GF-D8 (cell line): ENCODE measurements around the gene YTHDF2.

Experiments used
- DNase-seq: peaks from one replicate; lab custom pipeline; 2025; lab: John Stamatoyannopoulos, UW

The YTHDF2 gene

GRCh38 chr1:28801461-28801860 is 64.7 kb downstream of the YTHDF2 start:
- no peak for DNase-seq

DNA sequence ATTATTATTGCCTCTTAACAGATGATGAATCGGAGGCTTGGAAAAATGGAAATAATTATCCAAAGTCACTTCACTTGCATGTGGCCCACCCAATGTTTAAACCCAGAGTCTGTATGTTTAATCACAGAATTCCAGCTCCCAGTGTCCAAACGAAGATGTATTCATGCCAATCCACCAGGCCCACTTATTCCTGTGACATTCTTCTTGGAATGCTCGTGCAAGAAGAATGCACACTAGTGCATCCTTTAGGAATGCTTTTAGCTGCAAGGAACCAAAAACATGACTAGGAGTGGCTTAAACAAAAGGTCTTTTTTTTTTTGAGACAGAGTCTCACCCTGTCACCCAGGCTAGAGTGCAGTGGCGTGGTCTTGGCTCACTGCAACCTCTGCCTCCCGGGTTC is 66.3 kb downstream of the YTHDF2 start:
- DNase-seq = no peak

GRCh38 chr1:28803662-28804061 is 66.9 kb downstream of the YTHDF2 start:
- no peak for DNase-seq

- no peak for DNase-seq
Observed at GRCh38 chr1:28804071-28804470, 67.3 kb downstream of the YTHDF2 start.

GRCh38 chr1:28807046-28807445 is 70.3 kb downstream of the YTHDF2 start:
- DNase-seq = no peak

DNA sequence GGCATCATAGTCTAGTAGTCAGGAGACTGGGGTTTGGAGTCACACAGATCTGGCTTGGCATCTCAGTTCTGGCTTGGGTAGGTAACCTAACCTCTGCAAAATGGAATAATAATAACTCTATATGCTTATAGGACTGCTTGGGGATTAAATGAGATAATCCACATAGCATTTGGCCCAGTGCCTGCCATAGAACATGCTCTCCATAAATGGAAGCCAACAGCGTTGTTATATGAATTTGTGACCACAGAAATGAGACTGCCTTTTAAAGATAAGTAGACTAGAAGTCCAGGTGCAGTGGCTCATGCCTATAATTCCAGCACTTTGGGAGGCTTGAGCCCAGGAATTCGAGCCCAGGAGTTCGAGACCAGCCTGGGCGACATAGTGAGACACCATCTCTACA is 71.2 kb downstream of the YTHDF2 start:
- no peak for DNase-seq

DNA sequence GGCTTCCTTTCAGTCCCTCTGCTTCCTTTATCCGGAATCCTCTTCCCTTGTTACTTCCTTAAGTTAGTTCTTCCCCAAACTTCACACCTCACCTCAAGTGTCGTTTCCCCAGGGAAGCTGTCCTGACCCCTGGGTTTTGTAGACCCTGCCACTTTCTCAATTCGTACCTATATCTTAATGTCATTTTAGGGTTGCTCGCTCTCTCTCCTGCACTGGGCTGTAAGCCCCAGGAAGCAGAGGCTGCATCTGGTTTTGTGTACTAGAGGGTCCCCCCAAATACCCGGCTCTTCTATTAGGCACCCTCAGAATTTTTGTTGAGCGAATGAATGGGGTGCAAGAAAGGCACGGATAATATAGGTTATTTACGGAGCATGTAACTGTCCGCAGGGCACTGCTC is 74.6 kb downstream of the YTHDF2 start:
- DNase-seq = no peak

- DNase-seq = no peak
Observed at GRCh38 chr1:28811766-28812668, 75.3 kb downstream of the YTHDF2 start, which contains the start of gene OPRD1. TSS of gene OPRD1 (plus strand) at chr1:28812170. CDS start at chr1:28812384, 214 bp downstream.

DNA sequence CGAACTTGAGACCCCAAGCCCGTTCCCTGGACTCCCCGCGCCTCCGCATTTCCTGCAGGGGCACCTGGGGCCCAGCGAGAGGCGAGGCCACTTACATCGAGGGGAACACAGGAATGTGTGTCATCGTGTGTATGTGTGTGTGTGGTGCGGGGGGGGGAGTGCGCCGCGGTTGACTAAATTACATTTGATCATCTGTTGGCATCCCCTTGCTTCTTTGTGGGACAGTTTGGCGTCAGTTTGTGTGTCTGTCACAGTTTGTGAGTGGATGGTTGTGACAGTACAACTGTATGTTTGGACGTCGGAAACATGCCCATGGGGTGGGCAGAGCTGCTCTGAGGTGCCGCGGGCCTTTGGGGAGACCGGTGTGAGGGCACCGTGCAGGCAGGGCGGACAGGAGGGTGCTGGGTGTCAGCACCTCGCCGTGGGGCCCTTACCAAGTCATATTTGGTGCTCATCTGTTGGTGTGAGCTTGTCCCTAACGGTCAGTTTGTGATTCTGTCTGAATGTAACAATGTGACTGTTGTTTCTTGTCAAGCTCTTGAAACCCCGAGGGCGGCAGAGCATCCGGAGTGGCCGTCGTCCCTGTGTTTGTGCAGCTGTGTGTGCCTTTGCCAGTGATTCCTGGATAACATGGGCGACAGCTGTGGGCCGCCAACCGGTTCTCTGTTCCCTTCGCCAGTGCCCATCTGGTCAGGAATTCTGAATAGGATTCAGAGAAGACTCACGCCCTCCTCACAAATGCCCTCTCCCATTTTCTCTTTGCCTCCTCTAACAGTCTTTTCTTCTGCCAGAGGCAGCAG is 76.1 kb downstream of the YTHDF2 start:
- no peak for DNase-seq

- no peak for DNase-seq
Observed at GRCh38 chr1:28813931-28814465, 77.3 kb downstream of the YTHDF2 start.

DNA sequence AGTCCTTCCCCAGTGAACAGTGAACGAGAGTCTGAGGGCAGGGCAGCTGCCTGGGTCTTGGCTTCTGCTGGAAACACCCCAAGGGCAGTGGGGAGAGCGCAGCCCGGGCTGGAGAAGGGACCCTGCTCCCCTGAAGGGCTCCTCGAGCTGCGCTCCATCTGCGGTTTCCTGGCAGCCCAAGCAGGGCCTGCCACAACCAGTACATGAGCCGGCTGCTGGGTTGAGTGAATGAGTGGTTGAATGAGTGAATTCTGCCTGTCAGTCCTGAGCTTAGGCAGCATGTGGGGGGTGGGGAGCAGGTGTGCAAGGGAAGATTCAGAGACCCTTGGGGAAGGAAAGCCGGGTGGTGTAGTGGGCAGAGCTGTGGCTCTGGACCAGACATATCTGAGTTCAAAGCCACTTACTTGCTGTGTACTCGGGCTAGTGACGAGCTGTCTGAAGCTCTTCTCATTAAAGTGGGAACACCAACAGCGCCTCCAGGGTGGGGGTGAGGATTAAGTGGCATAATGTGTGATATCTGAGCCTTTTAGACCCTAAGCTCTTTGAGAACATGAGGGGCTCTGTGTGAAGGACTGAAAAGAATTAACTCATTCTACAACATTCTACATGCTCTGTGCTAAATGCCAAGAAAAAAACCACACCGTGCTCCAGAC is 78.9 kb downstream of the YTHDF2 start:
- DNase-seq = no peak

DNA sequence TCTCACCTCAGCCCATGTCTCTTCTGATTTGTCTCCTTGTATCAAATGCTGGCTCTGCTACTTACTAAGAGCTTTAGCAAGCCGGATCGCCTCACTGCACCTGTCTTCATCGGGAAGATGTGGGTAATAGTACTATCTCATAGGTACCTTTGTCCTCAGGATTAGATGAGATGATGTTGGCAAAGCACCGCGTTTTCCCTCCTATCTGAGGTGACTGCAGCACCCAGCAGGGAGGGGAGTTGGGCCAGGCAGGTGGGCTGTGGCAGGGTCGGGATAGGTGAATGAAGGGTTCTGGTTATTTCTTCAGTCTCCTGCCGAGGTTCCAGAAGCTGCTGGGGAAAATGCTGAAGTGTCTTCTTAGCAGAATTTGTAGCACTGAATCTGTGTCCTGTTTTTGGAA is 80.4 kb downstream of the YTHDF2 start:
- no peak for DNase-seq

- DNase-seq = no peak
Observed at GRCh38 chr1:28819020-28819419, 82.3 kb downstream of the YTHDF2 start.
